Esophagus muscularis mucosa (tissue), 4 donors: ENCODE measurements around the gene HELZ2.

Source experiments
- EP300 ChIP-seq: sonication (generic); formaldehyde crosslinking; IDR thresholded peaks from one replicate; pipeline ENCODE4 v1.6.1; 2017; ENCODE audit warnings: antibody characterized with exemption
- POLR2A ChIP-seq: fragments of 450-650 bp; IDR thresholded peaks from one replicate; pipeline ENCODE4 v1.6.1; 2017; ENCODE audit warnings: antibody characterized with exemption, moderate library complexity, mild to moderate bottlenecking, low read depth
- POLR2AphosphoS5 ChIP-seq, 2 donors: sonication (generic); formaldehyde crosslinking; IDR thresholded peaks; one replicate each; pipeline ENCODE4 v1.6.1; 2017; ENCODE audit warnings: antibody characterized with exemption in 2 of 2
- TF ChIP-seq, protein P1 (sequence below), 3 experiments: fragments of 200-600 bp in 2 of 3; fragments of 450-650 bp in 1 of 3; sonication (generic) in 2 of 3; IDR thresholded peaks; one replicate each; pipeline ENCODE4 v1.5.1; 2017 to 2019; ENCODE audit warnings: antibody characterized with exemption in 3 of 3, mild to moderate bottlenecking in 2 of 3, moderate library complexity in 1 of 3

DNA sequence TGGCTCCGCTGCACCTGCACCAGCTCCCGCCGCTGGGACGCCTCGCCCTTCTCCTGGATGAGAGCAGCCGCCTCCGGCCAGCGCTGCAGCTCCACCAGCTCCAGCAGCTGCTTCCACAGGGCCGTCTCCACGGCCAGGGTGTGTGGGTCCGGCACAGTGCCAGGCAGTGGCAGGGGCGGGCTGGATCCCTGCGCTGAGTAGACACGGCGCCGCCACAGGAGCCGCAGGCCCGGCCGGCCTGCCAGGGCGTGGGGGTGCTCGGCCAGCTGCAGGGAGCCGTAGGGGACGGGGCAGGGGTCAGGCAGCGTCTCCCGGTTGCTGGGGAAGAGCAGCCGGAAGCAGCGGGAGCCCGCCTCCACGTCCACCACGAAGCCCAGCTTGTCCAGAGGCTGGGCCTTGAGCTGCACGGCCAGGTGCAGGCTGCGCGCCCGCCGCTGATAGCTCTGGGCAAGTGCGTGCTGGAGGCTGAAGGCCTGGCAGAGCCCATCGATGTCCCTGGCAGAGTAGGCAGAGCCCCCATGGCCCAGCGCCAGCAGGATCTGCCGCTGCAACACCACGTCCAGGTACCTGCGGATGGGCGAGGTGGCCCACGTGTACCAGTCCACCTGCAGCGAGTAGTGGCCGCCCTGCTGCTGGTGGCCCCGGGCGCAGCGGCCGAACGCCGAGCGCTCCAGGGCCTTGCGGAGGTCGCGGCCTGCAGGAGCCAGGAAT lies 10.7 kb downstream of the HELZ2 start:
- TF ChIP-seq, protein P1, sequence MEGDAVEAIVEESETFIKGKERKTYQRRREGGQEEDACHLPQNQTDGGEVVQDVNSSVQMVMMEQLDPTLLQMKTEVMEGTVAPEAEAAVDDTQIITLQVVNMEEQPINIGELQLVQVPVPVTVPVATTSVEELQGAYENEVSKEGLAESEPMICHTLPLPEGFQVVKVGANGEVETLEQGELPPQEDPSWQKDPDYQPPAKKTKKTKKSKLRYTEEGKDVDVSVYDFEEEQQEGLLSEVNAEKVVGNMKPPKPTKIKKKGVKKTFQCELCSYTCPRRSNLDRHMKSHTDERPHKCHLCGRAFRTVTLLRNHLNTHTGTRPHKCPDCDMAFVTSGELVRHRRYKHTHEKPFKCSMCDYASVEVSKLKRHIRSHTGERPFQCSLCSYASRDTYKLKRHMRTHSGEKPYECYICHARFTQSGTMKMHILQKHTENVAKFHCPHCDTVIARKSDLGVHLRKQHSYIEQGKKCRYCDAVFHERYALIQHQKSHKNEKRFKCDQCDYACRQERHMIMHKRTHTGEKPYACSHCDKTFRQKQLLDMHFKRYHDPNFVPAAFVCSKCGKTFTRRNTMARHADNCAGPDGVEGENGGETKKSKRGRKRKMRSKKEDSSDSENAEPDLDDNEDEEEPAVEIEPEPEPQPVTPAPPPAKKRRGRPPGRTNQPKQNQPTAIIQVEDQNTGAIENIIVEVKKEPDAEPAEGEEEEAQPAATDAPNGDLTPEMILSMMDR (IDR thresholded peaks at IDR 0.05): no peak
- TF ChIP-seq POLR2A (no peak), POLR2AphosphoS5 (IDR thresholded peaks at IDR 0.05) (no peak), EP300 (no peak)
